NCI-H345 treated with DMSO at 0.1 percent for 48 hours (cell line): Measurements from ENCODE around the gene VAMP5.

Source experiments
- DNase-seq: peaks from one replicate; lab custom pipeline; 2025; ENCODE audit not compliant: unreplicated experiment; lab: John Stamatoyannopoulos, UW

The VAMP5 gene

GRCh38 chr2:85628658-85629057 is 44.4 kb downstream of the VAMP5 start:
- DNase-seq = no peak

- no peak for DNase-seq
Observed at GRCh38 chr2:85631316-85631715, 47.1 kb downstream of the VAMP5 start.

GRCh38 chr2:85635011-85635410 is 50.8 kb downstream of the VAMP5 start:
- DNase-seq = no peak

- no peak for DNase-seq
Observed at GRCh38 chr2:85635636-85636035, 51.4 kb downstream of the VAMP5 start.

- DNase-seq = no peak
Observed at GRCh38 chr2:85642725-85643124, 58.5 kb downstream of the VAMP5 start.
